Coronary artery (tissue), 2 donors: ENCODE measurements around the gene CDH16.
A peak's percentile ranks its signal among the peaks of the same experiment; 100 is the strongest.
"Not testable (repeated sequence)": the region's sequence is repeated elsewhere in the genome, so short reads cannot be mapped to it uniquely, and the experiment has no call there.

Experiments used
- DNase-seq: peaks from one replicate; pipeline ENCODE4 v3.0.0-alpha.2; 2017; ENCODE audit warnings: low spot score
- H3K27ac ChIP-seq, 2 donors: fragments of 200-600 bp; sonication (generic); one replicate each; pipeline ENCODE4 v1.5.1; 2016 to 2019
- H3K4me3 ChIP-seq: fragments of 200-600 bp; sonication (generic); 2 replicates; pipeline ENCODE4 v1.5.1; 2016; ENCODE audit warnings: mild to moderate bottlenecking, moderate library complexity
- CTCF ChIP-seq: fragments of 200-600 bp; sonication (generic); IDR thresholded peaks from one replicate; pipeline ENCODE4 v1.5.1; 2019; ENCODE audit warnings: antibody characterized with exemption

Gene CDH16

GRCh38 chr16:66899310-66899944, 19.3 kb downstream of the CDH16 start:
- no peak for DNase-seq
- no peak for TF ChIP-seq CTCF
- peak overlapping the region; percentile 95 to 97 for H3K27ac ChIP-seq
- peak overlapping the region; percentile 32 for H3K4me3 ChIP-seq

- no peak for TF ChIP-seq CTCF
- Histone ChIP-seq H3K4me3 (no peak overlapping the region), H3K27ac (peak overlapping the region; percentile 95 to 97)
- DNase-seq, result no peak
Observed at GRCh38 chr16:66898933-66899309, 19.8 kb downstream of the CDH16 start.

- Histone ChIP-seq H3K4me3 (no peak overlapping the region), H3K27ac (peak overlapping the region; percentile 95 to 97)
- no peak for DNase-seq
- no peak for TF ChIP-seq CTCF
Observed at GRCh38 chr16:66898207-66898606, 20.5 kb downstream of the CDH16 start.

- peak overlapping the region; percentile 71 to 85 for H3K27ac ChIP-seq
- not testable (repeated sequence) for DNase-seq, H3K4me3 ChIP-seq
Observed at GRCh38 chr16:66896682-66897081, 22.0 kb downstream of the CDH16 start.

GRCh38 chr16:66895999-66896398, 22.7 kb downstream of the CDH16 start:
- no peak for TF ChIP-seq CTCF
- Histone ChIP-seq H3K27ac (peak overlapping the region; percentile 62 to 85), H3K4me3 (no peak overlapping the region)
- DNase-seq, result no peak

- TF ChIP-seq CTCF, result no peak
- Histone ChIP-seq H3K4me3 (no peak overlapping the region), H3K27ac (peak overlapping the region; percentile 62 to 85)
- DNase-seq, result no peak
Observed at GRCh38 chr16:66895689-66895979, 23.1 kb downstream of the CDH16 start.

GRCh38 chr16:66894948-66895688, 23.6 kb downstream of the CDH16 start:
- peak overlapping the region; percentile 62 to 85 for H3K27ac ChIP-seq
- no peak for DNase-seq
- no peak overlapping the region for H3K4me3 ChIP-seq
- TF ChIP-seq CTCF, result peak; percentile 78
